HEK293T (cell line): ENCODE measurements around the gene TEX2.

Experiments
- FOXA1 ChIP-seq: fragments of 450-650 bp; IDR thresholded peaks from 2 replicates; pipeline ENCODE4 v1.6.1; 2016; ENCODE audit warnings: mild to moderate bottlenecking
- HDGF ChIP-seq: fragments of 450-650 bp; IDR thresholded peaks from 2 replicates; pipeline ENCODE4 v1.6.1; 2017; ENCODE audit warnings: antibody characterized with exemption, borderline replicate concordance
- PKNOX1 ChIP-seq: fragments of 450-650 bp; IDR thresholded peaks from 2 replicates; pipeline ENCODE4 v1.6.1; 2016
- SP1 ChIP-seq: fragments of 450-650 bp; IDR thresholded peaks from 2 replicates; pipeline ENCODE4 v1.6.1; 2017

GRCh38 chr17:64149196-64149595 lies 113.9 kb downstream of the TEX2 start:
- no peak for TF ChIP-seq SP1
- TF ChIP-seq FOXA1, result no peak
- no peak for TF ChIP-seq HDGF
- TF ChIP-seq PKNOX1, result no peak
